Stimulated activated CD4-positive, alpha-beta T cell treated with anti-CD3 and anti-CD28 coated beads, Interleukin-1b, Interleukin-23, amount 100 ng/mL, for 1 hour (primary cell): ENCODE data around the gene NAALAD2.

Experiments used
- DNase-seq, 2 donors: peaks; one replicate each; pipeline ENCODE4 v3.0.0-alpha.2; 2020; ENCODE audit warnings: low read depth in 2 of 2

The NAALAD2 gene

GRCh38 chr11:90241414-90241813 lies 107.0 kb downstream of the NAALAD2 start:
- no peak for DNase-seq
